ENCODE results near the gene TLE1. TPM values are rescaled to one million over a fixed set of nuclear protein-coding genes. Genes with fewer than 3 reads are reported as not detected.

TLE1 gene
- total RNA-seq, 4 donors from 2014 or later = 43.6 to 86.2 (median 68.2) TPM

DNA sequence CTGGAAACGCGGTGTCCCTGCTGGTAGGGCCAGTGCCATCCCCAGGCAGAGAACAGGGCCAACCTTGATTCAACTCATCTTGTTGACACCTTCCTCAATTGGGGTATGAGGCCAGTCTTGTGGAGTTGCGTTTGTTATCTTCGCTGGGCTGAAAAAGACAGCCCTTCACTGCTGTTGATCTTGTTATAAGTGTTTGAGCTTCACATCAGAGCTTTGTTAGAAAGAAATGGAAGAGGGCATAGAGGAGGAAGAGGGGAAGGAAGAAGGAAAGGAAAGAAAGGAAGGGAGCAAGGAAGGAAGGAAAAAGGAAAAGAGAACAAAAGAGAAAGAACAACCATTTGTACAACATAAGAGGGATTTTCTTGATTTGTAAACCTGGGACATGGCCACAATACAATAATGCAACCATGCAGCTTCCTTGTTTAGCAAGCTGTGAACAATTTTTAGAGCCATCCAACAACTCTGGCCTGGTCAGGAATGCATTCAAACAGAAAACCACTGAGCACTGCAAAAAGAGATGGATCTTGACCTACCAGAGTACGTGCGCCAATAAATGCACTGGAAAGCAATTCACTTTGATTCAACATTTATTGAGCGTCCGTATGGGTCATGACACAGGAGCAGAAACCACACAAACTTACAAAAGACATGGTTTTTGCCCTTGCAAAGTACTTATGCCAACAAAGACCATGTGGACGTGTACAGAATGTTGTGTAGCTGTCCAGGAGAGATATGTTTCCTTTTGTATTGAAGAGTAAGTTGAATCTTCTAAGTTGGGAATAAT lies 152.9 kb downstream of the TLE1 start:
- TF ChIP-seq, protein P1, sequence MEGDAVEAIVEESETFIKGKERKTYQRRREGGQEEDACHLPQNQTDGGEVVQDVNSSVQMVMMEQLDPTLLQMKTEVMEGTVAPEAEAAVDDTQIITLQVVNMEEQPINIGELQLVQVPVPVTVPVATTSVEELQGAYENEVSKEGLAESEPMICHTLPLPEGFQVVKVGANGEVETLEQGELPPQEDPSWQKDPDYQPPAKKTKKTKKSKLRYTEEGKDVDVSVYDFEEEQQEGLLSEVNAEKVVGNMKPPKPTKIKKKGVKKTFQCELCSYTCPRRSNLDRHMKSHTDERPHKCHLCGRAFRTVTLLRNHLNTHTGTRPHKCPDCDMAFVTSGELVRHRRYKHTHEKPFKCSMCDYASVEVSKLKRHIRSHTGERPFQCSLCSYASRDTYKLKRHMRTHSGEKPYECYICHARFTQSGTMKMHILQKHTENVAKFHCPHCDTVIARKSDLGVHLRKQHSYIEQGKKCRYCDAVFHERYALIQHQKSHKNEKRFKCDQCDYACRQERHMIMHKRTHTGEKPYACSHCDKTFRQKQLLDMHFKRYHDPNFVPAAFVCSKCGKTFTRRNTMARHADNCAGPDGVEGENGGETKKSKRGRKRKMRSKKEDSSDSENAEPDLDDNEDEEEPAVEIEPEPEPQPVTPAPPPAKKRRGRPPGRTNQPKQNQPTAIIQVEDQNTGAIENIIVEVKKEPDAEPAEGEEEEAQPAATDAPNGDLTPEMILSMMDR (IDR thresholded peaks at IDR 0.05) = no peak
- TF ChIP-seq EP300 (IDR thresholded peaks at IDR 0.05) (no peak), POLR2AphosphoS5 (IDR thresholded peaks at IDR 0.05) (no peak), POLR2A (IDR thresholded peaks at IDR 0.05) (no peak)
- Histone ChIP-seq H3K4me1 (no peaks in the 10 kb centered on the region), H3K27ac (no peak overlapping the region), H3K27me3 (no peaks in the 10 kb centered on the region), H3K36me3 (no peaks in the 10 kb centered on the region), H3K4me3 (no peak overlapping the region), H3K9me3 (no peaks in the 10 kb centered on the region)
- ATAC-seq = no peak
- WGBS, 2 donors (ENCODE audit: low coverage in 1 of 2) = 81 to 96% methylated on average over 6 to 7 of the region's 9 CpGs

DNA sequence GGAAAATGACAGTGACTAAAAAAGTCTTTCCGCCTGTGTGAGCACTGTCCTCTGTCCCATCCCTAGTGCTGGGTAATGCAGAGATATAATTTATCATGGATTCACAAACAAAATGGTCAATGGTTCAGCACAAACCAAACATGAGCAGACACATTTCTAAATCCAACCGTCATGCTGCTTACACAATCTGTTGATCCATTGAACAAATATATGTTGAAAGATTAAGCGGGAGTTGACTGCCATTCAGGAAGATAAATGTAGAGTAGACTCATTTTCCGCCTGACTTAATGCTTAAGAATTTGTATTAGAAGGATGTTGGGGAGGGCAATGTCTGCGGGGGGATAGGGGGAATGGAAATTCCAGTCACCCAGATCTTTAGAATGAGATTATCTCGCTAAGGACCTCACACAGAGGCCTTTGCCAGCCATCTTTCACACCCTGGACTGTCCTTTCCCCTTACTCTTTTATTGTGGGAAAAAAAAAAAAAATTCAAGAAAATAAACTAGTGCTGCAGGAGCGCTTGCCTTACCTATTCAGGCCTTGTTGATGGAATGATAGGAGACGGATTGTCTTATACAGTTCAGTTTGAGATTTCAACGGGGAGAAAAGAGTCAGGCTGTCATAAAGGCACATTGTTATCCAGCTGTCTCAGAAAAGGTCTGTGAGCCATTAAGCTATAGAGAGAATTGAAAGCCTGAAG lies 153.7 kb downstream of the TLE1 start:
- 79 to 92% methylated on average over 6 to 9 of the region's 9 CpGs for WGBS, 2 donors (ENCODE audit: low coverage in 1 of 2)
- TF ChIP-seq POLR2A (IDR thresholded peaks at IDR 0.05) = no peak
- TF ChIP-seq, protein P1 (IDR thresholded peaks at IDR 0.05) = no peak
- no peak for TF ChIP-seq POLR2AphosphoS5 (IDR thresholded peaks at IDR 0.05)
- H3K27ac ChIP-seq = no peak overlapping the region
- no peaks in the 10 kb centered on the region for H3K9me3 ChIP-seq
- H3K27me3 ChIP-seq = no peaks in the 10 kb centered on the region
- H3K36me3 ChIP-seq = no peaks in the 10 kb centered on the region
- no peak for ATAC-seq
- no peak overlapping the region for H3K4me3 ChIP-seq
- no peaks in the 10 kb centered on the region for H3K4me1 ChIP-seq

DNA sequence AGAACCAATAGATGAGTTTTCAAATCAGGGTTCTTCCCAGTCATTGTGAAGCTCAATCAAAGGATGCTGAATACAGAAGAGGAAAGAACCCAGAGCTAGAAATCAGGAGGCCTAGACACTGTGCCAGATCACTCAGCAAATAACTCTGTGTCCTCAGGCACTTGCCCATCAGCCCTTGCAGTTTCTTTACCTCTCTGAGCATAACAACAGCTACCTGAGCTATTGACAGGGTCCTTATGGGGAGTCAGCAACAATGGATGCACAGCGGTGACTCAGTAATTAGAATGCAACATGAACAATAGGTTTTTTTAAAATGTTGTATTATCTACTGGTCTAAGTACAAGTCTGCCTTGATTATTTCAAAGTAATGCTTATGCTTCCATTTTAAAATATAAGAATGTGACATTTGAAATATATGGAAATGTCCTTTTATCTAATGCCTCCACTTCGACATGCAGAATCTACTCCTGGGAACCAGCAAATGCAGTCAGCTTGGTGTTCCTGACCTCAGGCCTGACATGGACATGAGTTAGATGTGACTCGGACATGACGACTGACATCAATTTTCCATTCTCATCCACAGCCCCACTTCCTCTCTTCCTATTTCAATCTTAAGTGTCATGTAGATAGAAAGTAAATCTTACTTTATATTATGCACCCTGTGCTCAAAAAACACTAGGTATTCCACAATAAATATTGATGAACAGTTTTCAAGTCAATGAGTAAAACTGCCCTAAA lies 155.0 kb downstream of the TLE1 start:
- Histone ChIP-seq H3K27ac (no peak overlapping the region), H3K9me3 (no peaks in the 10 kb centered on the region), H3K36me3 (no peaks in the 10 kb centered on the region), H3K27me3 (no peaks in the 10 kb centered on the region), H3K4me3 (no peak overlapping the region), H3K4me1 (no peaks in the 10 kb centered on the region)
- 89 to 90% methylated on average over 4 of the region's 4 CpGs for WGBS, 2 donors (ENCODE audit: low coverage in 1 of 2)
- no peak for TF ChIP-seq POLR2AphosphoS5 (IDR thresholded peaks at IDR 0.05)
- TF ChIP-seq EP300 (IDR thresholded peaks at IDR 0.05) = no peak
- TF ChIP-seq, protein P1 (IDR thresholded peaks at IDR 0.05) = no peak
- TF ChIP-seq POLR2A (IDR thresholded peaks at IDR 0.05) = no peak
- ATAC-seq = no peak

Small RNAs within 50 kb of the gene (small RNA-seq; reads per million reads assigned to genes)
- gene RNU6-1035P = 0 reads per million in 4 donors

Other genes with a start within 250 kb of the TLE1 start
- gene SPATA31D4, start 238.9 kb upstream of the TLE1 start, total RNA-seq = not detected

Measured in gastroesophageal sphincter (tissue), 4 donors.